ENCODE measurements around the gene OR6Y1. TPM values are rescaled to one million over a fixed set of nuclear protein-coding genes. Genes with fewer than 3 reads are reported as not detected.

OR6Y1 gene
- total RNA-seq, 1 experiment from 2014 or later, result not detected

GRCh38 chr1:158521666-158522058, 32.5 kb downstream of the OR6Y1 start:
- CTCF ChIA-PET, result interaction anchor here (0.6 kb wide), 1 partner anchor 480 kb away, joined by 3 read pairs; no protein-coding TSS in a partner anchor

GRCh38 chr1:158520955-158521665, 33.1 kb downstream of the OR6Y1 start:
- intact Hi-C loops (cut with micrococcal nuclease; ENCODE audit: unreplicated experiment), result no loop called here
- H3K4me1 Mint-ChIP-seq (ENCODE audit: low read depth, unreplicated experiment), result no peaks in the 10 kb centered on the region
- DNase-seq, result no peak
- H3K9me3 Mint-ChIP-seq (ENCODE audit: low read depth, unreplicated experiment), result no peaks in the 10 kb centered on the region
- H3K36me3 Mint-ChIP-seq (ENCODE audit: insufficient read depth, unreplicated experiment), result no peaks in the 10 kb centered on the region
- H3K27ac Mint-ChIP-seq (ENCODE audit: unreplicated experiment), result no peak overlapping the region
- no peak for TF ChIP-seq CTCF (IDR thresholded peaks at IDR 0.05; ENCODE audit: unreplicated experiment)
- no TSS peak for BruUV-seq (replicated peaks)
- peaks cover 52% of the 10 kb centered on the region for H3K27me3 Mint-ChIP-seq (ENCODE audit: unreplicated experiment)
- no peak overlapping the region for H3K4me3 Mint-ChIP-seq (ENCODE audit: low read depth, unreplicated experiment)
- CTCF ChIA-PET, result interaction anchor here (0.6 to 1.1 kb wide), 2 partner anchors 191 to 481 kb away, joined by 3 read pairs; no protein-coding TSS in a partner anchor

More at GRCh38 chr1:158521666-158522058, 32.5 kb downstream of the OR6Y1 start:
- Mint-ChIP-seq H3K9me3 (ENCODE audit: low read depth, unreplicated experiment) (no peaks in the 10 kb centered on the region), H3K4me3 (ENCODE audit: low read depth, unreplicated experiment) (no peak overlapping the region), H3K27me3 (ENCODE audit: unreplicated experiment) (peaks cover 46% of the 10 kb centered on the region), H3K36me3 (ENCODE audit: insufficient read depth, unreplicated experiment) (no peaks in the 10 kb centered on the region), H3K4me1 (ENCODE audit: low read depth, unreplicated experiment) (no peaks in the 10 kb centered on the region), H3K27ac (ENCODE audit: unreplicated experiment) (no peak overlapping the region)
- no peak for DNase-seq
- TF ChIP-seq CTCF (IDR thresholded peaks at IDR 0.05; ENCODE audit: unreplicated experiment), result no peak
- intact Hi-C loops (cut with micrococcal nuclease; ENCODE audit: unreplicated experiment), result no loop called here
- no TSS peak for BruUV-seq (replicated peaks)

- Mint-ChIP-seq H3K9me3 (ENCODE audit: low read depth, unreplicated experiment) (no peaks in the 10 kb centered on the region), H3K36me3 (ENCODE audit: insufficient read depth, unreplicated experiment) (no peaks in the 10 kb centered on the region), H3K27me3 (ENCODE audit: unreplicated experiment) (peaks cover 56% of the 10 kb centered on the region), H3K27ac (ENCODE audit: unreplicated experiment) (no peak overlapping the region), H3K4me1 (ENCODE audit: low read depth, unreplicated experiment) (no peaks in the 10 kb centered on the region), H3K4me3 (ENCODE audit: low read depth, unreplicated experiment) (no peak overlapping the region)
- intact Hi-C loops (cut with micrococcal nuclease; ENCODE audit: unreplicated experiment), result no loop called here
- no peak for DNase-seq
- CTCF ChIA-PET, result interaction anchor here (1.1 kb wide), 1 partner anchor 190 kb away, joined by 3 read pairs; no protein-coding TSS in a partner anchor
- TF ChIP-seq CTCF (IDR thresholded peaks at IDR 0.05; ENCODE audit: unreplicated experiment), result no peak
- BruUV-seq (replicated peaks), result no TSS peak
Observed at GRCh38 chr1:158520021-158520420, 34.2 kb downstream of the OR6Y1 start.

- no TSS peak for BruUV-seq (replicated peaks)
- no peaks in the 10 kb centered on the region for H3K9me3 Mint-ChIP-seq (ENCODE audit: low read depth, unreplicated experiment)
- CTCF ChIA-PET, result no interaction called here
- no peaks in the 10 kb centered on the region for H3K36me3 Mint-ChIP-seq (ENCODE audit: insufficient read depth, unreplicated experiment)
- H3K27me3 Mint-ChIP-seq (ENCODE audit: unreplicated experiment), result peaks cover 44% of the 10 kb centered on the region
- no peak overlapping the region for H3K27ac Mint-ChIP-seq (ENCODE audit: unreplicated experiment)
- DNase-seq, result no peak
- H3K4me1 Mint-ChIP-seq (ENCODE audit: low read depth, unreplicated experiment), result no peaks in the 10 kb centered on the region
- TF ChIP-seq CTCF (IDR thresholded peaks at IDR 0.05; ENCODE audit: unreplicated experiment), result no peak
- intact Hi-C loops (cut with micrococcal nuclease; ENCODE audit: unreplicated experiment), result no loop called here
- no peak overlapping the region for H3K4me3 Mint-ChIP-seq (ENCODE audit: low read depth, unreplicated experiment)
Observed at GRCh38 chr1:158516966-158517365, 37.2 kb downstream of the OR6Y1 start.
